HK-2 (cell line): ENCODE measurements around the gene PPP2R2C.

Experiments used
- DNase-seq: peaks from one replicate; pipeline ENCODE4 v3.0.0-alpha.2; 2018; ENCODE audit not compliant: unreplicated experiment

Gene PPP2R2C

GRCh38 chr4:6426571-6427438, 45.6 kb downstream of the PPP2R2C start:
- DNase-seq, result no peak

- no peak for DNase-seq
Observed at GRCh38 chr4:6425911-6426310, 46.5 kb downstream of the PPP2R2C start.

GRCh38 chr4:6425336-6425735, 47.1 kb downstream of the PPP2R2C start:
- DNase-seq, result no peak

DNA sequence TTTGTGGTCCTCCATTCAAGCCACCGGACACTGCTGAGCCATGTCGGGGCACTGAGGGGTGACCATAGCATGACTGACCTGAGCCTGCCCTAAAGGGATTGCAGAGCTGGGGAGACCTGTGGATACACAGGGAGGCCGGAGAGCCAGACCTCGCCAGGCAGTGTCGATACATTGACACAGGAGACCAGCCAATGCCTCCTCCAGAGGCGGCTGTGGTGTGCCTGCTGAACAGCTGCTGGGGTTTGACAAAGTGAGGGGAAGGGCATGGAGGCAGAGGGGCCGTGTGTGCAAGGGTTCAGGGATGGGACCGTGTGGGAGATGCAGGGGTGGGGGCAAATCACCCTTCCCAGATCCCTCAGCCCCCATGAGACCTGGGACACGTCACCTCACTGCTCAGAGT, 48.0 kb downstream of the PPP2R2C start:
- DNase-seq, result no peak

GRCh38 chr4:6423575-6423974, 48.8 kb downstream of the PPP2R2C start:
- no peak for DNase-seq

DNA sequence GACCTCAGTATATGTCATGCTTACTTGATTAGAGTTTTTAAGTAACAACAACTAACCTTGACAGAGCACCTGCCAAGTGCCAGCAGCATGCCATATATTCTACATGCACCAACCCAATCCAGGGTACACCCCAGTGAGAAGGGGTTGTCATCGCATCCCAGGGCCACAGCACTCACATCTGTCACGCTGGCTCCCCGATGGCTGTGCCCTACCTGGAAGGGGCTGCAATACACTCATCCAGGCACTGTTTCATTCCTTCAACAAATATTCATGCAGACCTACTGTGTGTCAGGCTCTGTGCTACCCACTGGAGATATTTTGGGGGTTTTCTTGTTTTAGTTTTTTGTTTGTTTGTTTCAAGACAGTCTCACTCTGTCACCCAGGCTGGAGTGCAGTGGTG, 49.5 kb downstream of the PPP2R2C start:
- no peak for DNase-seq

- DNase-seq, result no peak
Observed at GRCh38 chr4:6422105-6422504, 50.3 kb downstream of the PPP2R2C start.

DNA sequence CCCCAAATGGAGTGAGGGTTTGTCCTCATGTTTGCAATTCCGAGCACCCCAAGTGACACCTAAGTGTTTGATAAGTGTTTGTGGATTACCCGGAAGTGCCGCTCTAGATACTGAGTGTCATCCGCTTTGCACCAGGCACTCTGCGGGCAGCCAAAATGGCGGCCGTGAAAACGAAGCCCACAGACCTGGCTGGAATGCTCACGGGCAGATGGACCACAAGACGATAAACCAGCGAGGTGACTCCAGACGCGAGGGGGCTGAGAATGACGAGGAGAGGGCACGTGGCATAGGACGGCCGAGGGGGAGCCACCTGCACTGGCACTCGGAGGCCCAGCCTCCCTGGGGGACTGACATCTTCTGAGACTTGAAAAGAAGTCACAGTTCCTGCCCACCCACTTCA, 51.0 kb downstream of the PPP2R2C start:
- no peak for DNase-seq

- no peak for DNase-seq
Observed at GRCh38 chr4:6420972-6421371, 51.4 kb downstream of the PPP2R2C start.

DNA sequence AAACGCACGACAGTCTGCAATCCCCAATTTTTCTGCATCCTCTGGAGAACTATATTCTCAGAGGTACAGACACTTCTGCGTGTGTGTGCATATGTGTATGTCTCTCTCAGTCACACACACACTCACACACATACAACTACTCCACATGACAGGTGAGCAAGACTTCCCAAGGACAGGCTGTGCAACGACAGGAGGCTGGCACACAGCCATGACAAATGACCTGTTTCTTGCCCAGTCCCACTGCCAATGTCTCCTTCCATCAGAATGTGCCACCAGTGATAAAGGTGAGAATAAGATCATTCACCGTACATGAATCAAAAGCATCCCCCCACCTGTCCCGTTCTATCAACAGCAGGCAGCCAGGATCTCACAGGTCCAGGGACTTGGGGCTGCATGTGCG, 52.4 kb downstream of the PPP2R2C start:
- no peak for DNase-seq

- no peak for DNase-seq
Observed at GRCh38 chr4:6419452-6420028, 52.9 kb downstream of the PPP2R2C start.

GRCh38 chr4:6418193-6418755, 54.1 kb downstream of the PPP2R2C start:
- no peak for DNase-seq

- DNase-seq, result no peak
Observed at GRCh38 chr4:6417516-6418050, 54.8 kb downstream of the PPP2R2C start.

DNA sequence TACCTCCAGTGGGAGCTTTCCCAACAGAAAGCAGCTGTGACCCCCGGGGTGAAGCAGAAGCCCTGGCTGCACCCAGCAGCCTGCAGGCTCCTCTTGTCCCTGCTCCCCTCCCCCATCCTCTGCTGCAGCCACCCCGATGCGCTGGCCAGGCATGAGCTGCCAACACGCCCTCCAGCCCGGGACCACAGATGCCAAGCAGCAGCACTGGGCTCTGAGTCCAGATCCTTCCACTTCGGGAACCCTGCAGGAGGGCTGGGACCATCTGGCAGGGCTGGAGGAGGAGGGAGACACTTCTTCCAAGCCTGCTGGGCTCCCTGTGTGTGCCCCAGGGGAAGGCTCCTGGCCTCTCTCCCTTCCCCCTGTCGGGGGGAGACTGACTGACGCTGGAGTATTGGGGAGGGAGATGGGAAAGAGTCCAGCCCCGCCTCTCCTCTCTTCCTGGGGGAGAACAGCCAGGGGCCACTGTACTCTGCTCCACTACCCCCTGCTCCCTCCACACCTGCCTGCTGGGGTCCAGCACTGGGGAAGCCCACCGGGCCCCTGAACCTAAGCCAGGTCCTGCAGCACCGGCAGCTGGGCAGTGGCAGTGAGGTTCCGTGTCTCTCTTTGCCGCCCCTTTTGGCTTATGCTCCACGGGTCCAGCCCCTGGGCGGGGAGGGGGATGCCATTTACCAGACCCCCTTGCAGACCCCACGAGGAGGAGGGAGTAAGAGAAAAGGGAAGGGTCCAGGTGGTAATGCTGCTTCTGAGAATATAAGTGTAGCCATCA, 55.7 kb downstream of the PPP2R2C start:
- DNase-seq, result no peak

DNA sequence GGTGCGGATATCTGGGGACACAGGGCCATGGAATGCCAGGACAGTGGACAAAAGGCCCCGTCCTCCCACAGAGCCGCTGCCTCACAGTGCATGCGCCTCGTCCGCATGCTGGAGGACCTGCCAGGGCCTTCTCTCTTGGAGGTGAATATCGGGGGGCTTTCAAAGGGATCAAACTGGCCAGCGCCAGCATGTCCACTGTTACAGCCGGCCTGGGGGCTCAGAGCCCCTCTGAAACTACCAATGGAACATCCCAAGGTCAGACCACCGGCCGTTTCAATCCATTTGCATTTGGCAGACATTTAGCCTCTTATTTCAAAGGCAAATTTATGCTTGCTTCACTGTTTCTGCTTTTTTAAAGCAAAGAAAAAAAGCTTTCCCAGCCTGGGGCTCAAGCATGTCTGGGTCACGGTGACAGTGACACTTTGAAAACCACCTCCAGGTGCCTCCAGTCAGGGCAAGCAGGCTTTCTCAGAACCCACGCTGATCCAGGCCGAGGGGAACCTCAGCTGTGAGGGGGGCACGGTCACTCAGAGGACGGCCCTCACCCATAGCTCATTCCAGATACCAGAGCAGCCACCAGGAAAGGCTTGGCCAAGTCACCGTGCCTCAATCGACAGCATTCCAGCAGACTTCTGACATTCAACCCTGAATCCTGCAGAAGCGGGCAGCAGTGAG, 57.2 kb downstream of the PPP2R2C start:
- DNase-seq, result no peak

DNA sequence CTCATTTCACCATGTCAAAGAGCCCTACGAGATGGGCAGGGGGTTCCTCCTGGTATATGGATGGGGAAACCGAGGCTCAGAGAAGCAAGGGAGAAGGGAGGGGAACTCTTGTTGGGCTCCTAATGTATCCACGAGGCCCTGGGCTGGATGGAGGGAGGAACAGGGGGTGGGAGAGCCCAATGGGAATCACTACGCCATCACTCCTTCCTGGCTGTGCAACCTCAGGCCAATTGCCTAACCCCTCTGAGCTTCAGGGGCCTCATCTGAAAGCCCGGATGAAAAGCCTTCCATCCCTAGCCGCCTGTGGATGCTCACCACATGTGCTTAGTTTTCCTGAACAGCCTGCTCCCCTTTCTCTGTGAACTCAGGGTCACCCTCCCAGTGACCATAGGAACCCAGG, 57.8 kb downstream of the PPP2R2C start:
- no peak for DNase-seq

GRCh38 chr4:6410664-6411063, 61.8 kb downstream of the PPP2R2C start:
- DNase-seq, result no peak

DNA sequence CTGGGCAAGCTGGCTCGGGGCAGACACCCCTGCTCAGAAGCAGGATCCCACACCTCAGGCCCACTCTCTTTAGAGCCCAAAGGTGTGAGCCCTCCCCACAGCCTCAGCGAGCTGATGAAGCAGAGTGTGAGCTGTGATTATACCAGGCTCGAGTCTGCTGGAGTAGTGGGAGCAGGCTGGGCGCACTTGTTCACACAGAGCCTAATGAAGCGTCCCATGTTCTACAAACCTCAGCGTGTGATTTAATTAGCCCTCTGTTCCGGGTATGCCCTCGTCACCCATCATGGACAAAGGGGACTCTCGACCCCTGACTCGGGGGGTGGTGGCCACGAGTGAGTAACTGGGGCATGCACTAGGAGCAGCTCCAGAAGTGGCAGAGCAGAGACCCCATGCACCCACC, 62.3 kb downstream of the PPP2R2C start:
- DNase-seq, result no peak

DNA sequence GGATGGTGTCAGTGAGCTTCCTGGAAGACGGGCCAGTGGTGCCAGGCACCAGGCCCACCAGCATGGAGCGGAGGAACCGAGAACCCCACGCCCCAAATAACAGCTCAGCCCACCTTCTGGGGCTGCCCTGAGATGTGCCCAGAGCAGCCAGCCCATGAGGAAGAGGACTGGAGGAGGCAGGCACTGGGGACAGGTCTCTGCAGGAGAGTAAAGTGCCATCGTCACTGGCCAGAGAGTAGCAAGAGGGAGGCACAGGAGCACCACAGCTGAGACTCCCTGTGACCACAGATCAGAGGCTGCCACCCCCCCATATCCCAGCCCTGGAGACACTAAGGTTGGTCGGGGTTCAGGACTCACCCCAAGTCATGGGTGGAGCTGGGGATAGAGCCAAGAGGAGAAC, 63.0 kb downstream of the PPP2R2C start:
- no peak for DNase-seq

- no peak for DNase-seq
Observed at GRCh38 chr4:6408263-6408662, 64.2 kb downstream of the PPP2R2C start.

- DNase-seq, result no peak
Observed at GRCh38 chr4:6405397-6405706, 67.1 kb downstream of the PPP2R2C start.
